HG02840 (cell line): ENCODE results near the gene SLC6A11.

Experiments used
- ATAC-seq: cut with Tn5 transposase; IDR thresholded peaks from one replicate; pipeline ENCODE4 v1.9.1; 2021; ENCODE audit warnings: mild to moderate bottlenecking, moderate library complexity, moderate number of reproducible peaks; ENCODE audit not compliant: unreplicated experiment, low FRiP score

SLC6A11 gene

GRCh38 chr3:10882851-10883250 lies 66.8 kb downstream of the SLC6A11 start:
- ATAC-seq = no peak

GRCh38 chr3:10883478-10884234 lies 67.6 kb downstream of the SLC6A11 start:
- ATAC-seq = no peak

- no peak for ATAC-seq
Measured at GRCh38 chr3:10887015-10887414, 71.0 kb downstream of the SLC6A11 start.

GRCh38 chr3:10888518-10889090 lies 72.6 kb downstream of the SLC6A11 start:
- no peak for ATAC-seq

- no peak for ATAC-seq
Measured at GRCh38 chr3:10889206-10889960, 73.4 kb downstream of the SLC6A11 start.

GRCh38 chr3:10890665-10891064 lies 74.6 kb downstream of the SLC6A11 start:
- ATAC-seq = no peak

GRCh38 chr3:10892622-10893021 lies 76.6 kb downstream of the SLC6A11 start:
- no peak for ATAC-seq

- no peak for ATAC-seq
Measured at GRCh38 chr3:10901296-10901945, 85.4 kb downstream of the SLC6A11 start.

- no peak for ATAC-seq
Measured at GRCh38 chr3:10907262-10907661, 91.2 kb downstream of the SLC6A11 start.

GRCh38 chr3:10910367-10910766 lies 94.3 kb downstream of the SLC6A11 start:
- no peak for ATAC-seq

GRCh38 chr3:10911350-10912002 lies 95.4 kb downstream of the SLC6A11 start:
- no peak for ATAC-seq

GRCh38 chr3:10912786-10913185 lies 96.8 kb downstream of the SLC6A11 start:
- ATAC-seq = no peak

- ATAC-seq = no peak
Measured at GRCh38 chr3:10915376-10915775, 99.3 kb downstream of the SLC6A11 start.

- no peak for ATAC-seq
Measured at GRCh38 chr3:10917176-10917575, 101.1 kb downstream of the SLC6A11 start.

- ATAC-seq = no peak
Measured at GRCh38 chr3:10918011-10918410, 102.0 kb downstream of the SLC6A11 start.

- ATAC-seq = no peak
Measured at GRCh38 chr3:10919636-10920035, 103.6 kb downstream of the SLC6A11 start.

- no peak for ATAC-seq
Measured at GRCh38 chr3:10925436-10926255, 109.6 kb downstream of the SLC6A11 start.

- ATAC-seq = no peak
Measured at GRCh38 chr3:10926256-10926810, 110.3 kb downstream of the SLC6A11 start.

GRCh38 chr3:10926811-10927521 lies 110.9 kb downstream of the SLC6A11 start:
- no peak for ATAC-seq
